T-helper 2 cell treated with Interferon-gamma antibody and Interleukin-4, amounts not matched to agents 100 ng/mL and 5 ng/mL, for 36 hours (primary cell): ENCODE data around the gene NKD2. TPM values are rescaled to one million over a fixed set of nuclear protein-coding genes. Genes with fewer than 3 reads are reported as not detected.

ENCODE experiments used
- intact Hi-C: fragments of 100-400 bp; cut with micrococcal nuclease; formaldehyde crosslinking; loops from one replicate; pipeline ENCODE4 v1.15.1; 2023
- total RNA-seq: library from RNA; stranded (reverse); gene quantifications from 2 replicates; pipeline ENCODE4 v1.2.3, GENCODE V29; 2022

NKD2 gene
- total RNA-seq, 1 donor from 2014 or later, result 34.4 TPM

DNA sequence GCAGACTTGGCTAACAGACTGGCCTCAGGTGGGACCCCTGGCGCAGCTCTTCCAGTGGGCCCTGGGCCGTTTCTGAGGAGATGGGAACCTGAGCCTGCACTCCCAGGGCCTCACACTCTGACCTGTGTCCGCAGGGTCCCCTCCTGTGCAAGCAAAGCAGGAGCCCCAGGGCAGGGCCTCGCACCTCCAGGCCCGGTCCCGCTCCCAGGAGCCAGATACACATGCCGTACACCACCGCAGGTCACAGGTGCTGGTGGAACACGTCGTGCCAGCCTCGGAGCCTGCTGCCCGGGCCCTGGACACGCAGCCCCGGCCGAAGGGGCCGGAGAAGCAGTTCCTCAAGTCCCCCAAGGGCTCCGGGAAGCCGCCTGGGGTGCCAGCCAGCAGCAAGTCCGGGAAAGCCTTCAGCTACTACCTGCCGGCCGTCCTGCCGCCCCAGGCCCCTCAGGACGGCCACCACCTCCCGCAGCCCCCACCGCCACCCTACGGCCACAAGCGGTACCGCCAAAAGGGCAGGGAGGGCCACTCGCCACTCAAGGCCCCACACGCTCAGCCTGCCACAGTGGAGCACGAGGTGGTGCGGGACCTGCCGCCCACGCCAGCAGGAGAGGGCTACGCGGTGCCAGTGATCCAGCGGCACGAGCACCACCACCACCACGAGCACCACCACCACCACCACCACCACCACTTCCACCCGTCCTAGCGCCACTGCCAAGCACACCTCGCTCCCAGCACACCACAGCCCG is 29.2 kb downstream of the NKD2 start:
- intact Hi-C loops, result no loop called here

- intact Hi-C loops, result no loop called here
These were observed 30.0 kb downstream of the NKD2 start for GRCh38 chr5:1038417-1039209.

DNA sequence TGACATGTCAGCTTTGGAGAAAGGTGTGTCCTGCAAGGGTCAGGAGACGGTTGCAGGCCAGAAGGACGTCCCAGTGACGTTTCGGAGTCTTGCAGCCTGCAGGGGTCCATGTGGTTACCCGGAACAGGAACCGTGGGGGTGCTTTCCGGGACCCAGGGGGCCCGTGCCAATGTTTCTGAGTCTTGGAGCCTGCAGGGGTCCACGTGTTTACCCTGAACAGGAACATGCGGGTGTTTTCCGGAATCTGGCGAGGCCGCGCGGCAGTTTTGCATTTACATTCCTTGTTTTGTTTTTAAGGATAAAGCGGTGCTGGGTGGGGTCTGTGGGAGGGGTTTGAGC is 30.6 kb downstream of the NKD2 start:
- intact Hi-C loops, result no loop called here

DNA sequence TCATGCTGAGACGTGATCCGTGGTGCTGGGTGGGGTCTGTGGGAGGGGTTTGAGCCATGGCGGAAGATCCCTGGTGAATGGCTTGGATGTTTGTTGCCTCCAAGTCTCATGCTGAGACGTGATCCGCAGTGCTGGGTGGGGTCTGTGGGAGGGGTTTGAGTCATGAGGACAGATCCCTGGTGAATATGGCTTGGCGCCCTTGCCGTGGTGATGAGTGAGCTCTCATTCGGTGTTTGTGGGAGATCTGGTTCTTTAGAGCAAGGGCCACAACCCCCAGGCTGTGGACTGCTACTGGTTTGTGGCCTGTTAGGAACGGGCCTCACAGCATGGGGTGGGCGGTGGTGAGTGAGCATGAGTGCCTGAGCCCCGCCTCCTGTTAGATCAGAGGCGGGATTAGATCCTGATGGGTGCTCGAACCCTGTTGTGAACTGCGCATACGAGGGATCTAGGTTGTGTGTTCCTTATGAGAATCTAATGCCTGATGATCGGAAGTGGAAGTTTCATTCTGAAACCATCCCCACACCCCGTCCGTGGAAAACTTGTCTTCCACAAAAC is 31.2 kb downstream of the NKD2 start:
- intact Hi-C loops, result no loop called here

- intact Hi-C loops, result no loop called here
These were observed 32.0 kb downstream of the NKD2 start for GRCh38 chr5:1040571-1040970.

DNA sequence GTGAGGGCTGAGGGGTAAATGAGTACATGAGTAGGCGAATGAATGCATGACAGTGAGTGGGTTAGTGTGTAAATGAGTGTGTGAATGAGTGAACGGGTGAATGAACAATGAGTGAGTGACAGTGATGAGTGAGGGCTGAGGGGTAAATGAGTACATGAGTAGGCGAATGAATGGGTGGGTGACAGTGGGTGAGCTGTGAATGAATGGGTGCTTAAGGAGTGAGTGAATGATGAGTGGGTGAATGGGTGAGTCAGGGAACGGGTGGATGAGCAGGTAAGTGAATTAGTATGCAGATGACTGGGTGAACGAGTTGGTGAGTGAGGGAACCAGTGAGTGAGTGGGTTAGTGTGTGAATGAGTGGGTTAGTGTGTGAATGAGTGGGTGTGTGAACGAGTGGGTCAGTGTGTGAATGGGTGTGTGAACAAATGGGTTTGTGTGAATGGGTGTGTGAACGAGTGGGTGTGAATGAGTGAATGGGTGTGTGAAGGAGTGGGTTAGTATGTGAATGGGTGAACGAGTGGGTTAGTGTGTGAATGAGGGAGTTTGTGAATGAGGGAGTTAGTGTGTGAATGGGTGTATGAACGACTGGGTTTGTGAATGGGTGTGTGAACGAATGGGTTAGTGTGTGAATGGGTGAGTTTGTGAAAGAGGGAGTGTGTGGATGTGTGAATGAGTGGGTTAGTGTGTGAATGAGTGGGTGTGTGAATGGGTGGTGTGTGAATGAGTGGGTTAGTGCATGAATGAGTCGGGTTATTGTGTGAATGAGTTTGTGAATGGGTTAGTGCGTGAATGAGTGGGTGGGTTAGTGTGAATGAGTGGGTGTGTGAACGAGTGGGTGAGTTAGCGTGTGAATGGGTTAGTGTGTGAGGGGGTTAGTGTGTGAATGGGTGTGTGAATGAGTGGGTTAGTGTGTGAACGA is 32.9 kb downstream of the NKD2 start:
- intact Hi-C loops, result no loop called here

DNA sequence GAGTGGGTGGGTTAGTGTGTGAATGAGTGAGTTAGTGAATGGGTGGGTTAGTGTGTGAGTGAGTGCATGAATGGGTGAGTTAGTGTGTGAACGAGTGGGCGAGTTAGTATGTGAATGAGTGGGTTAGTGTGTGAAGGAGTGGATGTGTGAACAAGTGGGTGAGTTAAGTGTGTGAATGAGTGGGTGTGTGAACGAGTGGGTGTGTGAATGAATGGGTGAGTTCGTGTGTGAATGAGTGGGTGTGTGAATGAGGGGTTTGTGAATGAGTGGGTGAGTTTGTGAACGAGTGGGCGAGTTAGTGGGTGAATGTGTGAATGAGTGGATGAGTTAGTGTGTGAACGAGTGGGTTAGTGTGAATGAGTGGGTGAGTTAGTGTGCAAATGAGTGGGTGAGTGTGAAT is 34.0 kb downstream of the NKD2 start:
- intact Hi-C loops, result no loop called here

GRCh38 chr5:1043327-1043726 is 34.7 kb downstream of the NKD2 start:
- intact Hi-C loops, result no loop called here

GRCh38 chr5:1044117-1044516 is 35.5 kb downstream of the NKD2 start:
- intact Hi-C loops, result no loop called here

DNA sequence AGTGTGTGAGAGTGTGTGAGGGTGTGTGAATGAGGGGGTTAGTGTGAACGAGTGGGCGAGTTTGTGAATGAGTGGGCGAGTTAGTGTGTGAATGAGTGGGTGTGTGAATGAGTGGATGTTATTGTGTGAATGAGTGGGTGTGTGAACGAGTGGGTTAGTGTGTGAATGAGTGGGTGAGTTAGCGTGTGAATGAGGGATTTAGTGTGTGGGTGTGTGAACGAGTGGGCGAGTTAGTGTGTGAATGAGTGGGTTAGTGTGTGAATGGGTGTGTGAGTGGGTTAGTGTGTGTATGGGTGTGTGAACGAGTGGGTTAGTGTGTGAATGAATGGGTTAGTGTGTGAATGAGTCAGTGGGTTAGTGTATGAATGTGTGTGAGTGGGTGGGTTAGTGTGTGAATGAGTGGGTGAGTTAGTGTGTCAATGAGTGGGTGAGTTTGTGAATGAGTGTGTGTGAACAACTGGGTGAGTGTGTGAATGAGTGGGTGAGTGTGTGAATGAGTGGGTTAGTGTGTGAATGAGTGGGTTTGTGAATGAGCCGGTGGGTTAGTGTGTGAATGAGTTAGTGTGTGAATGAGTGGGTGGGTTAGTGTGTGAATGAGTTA is 37.5 kb downstream of the NKD2 start:
- intact Hi-C loops, result no loop called here

DNA sequence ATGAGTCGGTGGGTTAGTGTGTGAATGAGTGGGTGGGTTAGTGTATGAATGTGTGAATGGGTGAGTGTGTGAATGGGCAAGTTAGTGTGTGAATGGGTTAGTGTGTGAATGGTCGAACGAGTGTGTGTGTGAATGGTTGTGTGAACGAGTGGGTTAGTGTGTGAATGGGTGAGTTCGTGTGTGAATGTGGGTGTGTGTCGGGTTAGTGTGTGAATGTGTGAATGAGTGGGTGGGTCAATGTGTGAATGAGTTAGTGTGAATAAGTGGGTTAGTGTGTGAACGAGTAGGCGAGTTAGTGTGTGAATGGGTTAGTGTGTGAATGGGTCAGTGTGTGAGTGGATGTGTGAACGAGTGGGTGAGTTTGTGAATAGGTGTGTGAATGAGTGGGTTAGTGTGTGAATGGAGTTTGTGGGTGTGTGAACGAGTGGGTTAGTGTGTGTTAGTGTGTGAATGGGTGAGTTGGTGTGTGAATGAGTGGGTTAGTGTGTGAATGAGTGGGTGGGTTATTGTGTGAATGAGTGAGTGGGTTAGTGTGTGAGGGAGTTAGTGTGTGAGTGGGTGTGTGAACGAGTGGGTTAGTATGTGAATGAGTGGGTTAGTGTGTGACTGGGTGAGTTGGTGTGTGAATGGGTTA is 38.8 kb downstream of the NKD2 start:
- intact Hi-C loops, result no loop called here

- intact Hi-C loops, result no loop called here
These were observed 39.6 kb downstream of the NKD2 start for GRCh38 chr5:1048162-1048721.

DNA sequence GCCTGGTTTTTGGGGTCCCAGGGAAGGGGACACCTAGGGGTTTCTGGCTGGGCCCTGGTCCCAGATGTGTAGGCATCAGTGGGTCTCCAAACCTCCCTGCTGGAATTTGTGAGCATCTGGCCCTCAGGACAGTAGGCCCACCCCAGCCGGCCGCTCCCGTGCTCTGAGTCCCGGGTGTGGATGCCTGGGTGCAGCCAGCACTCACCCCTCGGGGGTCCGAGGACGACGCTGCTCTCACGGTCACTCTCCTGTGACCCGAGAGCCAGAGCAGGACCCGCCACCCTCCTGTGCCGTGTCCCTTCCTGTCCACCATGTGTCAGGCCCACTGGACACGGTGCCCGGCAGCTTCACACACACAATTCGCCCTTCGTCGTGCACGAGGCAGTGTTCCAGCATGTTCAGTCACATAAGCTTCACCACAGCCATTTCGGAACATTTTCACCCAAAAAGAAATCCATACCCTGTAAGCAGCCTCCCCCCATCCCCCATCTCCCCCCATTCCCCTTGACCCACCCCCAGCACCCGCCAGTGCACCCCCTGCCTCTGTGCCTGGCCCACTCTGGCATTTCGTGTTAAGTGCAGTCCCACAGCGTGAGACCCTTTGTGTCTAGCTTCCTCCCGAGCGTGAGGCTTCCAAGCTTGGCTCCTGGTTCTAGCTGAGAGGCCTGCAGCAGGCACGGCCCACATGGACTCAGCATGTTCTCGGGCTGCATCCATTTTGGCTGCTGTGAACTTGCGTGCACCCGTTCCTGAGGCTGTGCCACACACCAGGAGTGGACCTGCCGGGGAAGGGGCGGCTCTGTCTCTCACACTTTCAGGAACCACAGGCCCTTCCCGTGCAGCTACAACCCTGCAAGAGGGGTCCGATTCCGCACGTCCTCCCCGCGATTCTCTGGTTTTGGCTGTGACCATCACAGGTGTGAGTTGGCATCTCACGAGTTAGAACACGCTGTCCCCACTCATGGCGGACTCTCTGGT is 40.5 kb downstream of the NKD2 start:
- intact Hi-C loops, result no loop called here

GRCh38 chr5:1050423-1051365 is 42.1 kb downstream of the NKD2 start:
- intact Hi-C loops, result no loop called here

GRCh38 chr5:1051366-1051720 is 42.7 kb downstream of the NKD2 start:
- intact Hi-C loops, result no loop called here

- intact Hi-C loops, result no loop called here
These were observed 43.5 kb downstream of the NKD2 start for GRCh38 chr5:1052076-1052475.

DNA sequence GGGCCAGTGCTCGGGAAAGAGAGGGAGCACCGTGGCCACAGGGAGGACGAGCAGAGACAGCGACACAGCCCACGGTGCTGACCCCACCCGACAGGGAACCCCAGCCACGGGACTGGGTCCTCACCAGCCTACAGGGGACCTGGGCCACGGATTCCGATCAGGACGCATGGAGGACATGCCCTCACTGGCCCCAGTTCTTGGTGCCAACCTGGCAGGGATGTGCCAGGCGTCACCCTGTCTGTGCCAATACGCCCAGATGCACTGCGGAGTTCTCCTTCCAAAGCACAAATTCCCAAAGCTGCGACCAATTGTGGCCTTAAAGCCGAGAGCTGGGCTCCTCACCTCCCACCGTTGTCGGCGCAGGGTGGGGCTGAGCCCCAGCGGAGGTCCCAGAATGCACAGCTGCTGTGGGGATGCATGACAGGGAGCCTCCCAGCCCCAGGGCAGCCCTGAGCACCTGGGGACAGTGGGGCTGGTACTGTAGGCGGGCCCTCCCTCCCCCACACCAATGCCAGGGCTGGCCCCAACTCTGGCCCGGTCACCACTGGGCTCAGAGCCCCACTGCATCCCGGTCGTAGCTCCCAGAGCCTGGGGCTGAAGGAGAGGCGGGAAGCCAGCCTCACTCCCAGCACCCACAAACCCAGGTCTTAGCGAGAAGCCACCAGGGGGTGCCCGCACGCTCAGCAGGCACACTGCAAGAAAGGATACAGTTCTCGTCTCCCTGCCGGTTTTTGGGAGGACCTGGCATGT is 44.2 kb downstream of the NKD2 start:
- intact Hi-C loops, result no loop called here
